OCI-LY3 (cell line): Measurements from ENCODE around the gene NUBP2.

Experiments
- CTCF ChIP-seq: fragments of 200-600, 300-600 bp; sonication (generic); IDR thresholded peaks from 2 replicates; pipeline ENCODE4 v1.5.1; 2014; ENCODE audit warnings: antibody characterized with exemption, low read length, low read depth
- EZH2phosphoT487 ChIP-seq: fragments of 200-600 bp; shearing (Covaris generic); IDR thresholded peaks from 2 replicates; pipeline ENCODE4 v1.6.1; 2018; ENCODE audit warnings: antibody characterized with exemption, mixed run types, low read depth

- no peak for TF ChIP-seq CTCF
- TF ChIP-seq EZH2phosphoT487, result no peak
Observed at GRCh38 chr16:1734123-1734522, 48.6 kb upstream of the NUBP2 start.
